HL-60/S4 (cell line): ENCODE data around the gene BTNL2.
"Not testable (repeated sequence)": the region's sequence is repeated elsewhere in the genome, so short reads cannot be mapped to it uniquely, and the experiment has no call there.

Source experiments
- in situ Hi-C: fragments of 300-500 bp; cut with MboI; formaldehyde crosslinking; loops from 2 replicates; pipeline ENCODE4 v1.14.3; 2022; ENCODE audit warnings: low sequenced_read_pairs

Gene BTNL2

GRCh38 chr6:32370505-32370904 lies 36.5 kb downstream of the BTNL2 start:
- in situ Hi-C loops = no loop called here

- in situ Hi-C loops = no loop called here
These were observed 37.3 kb downstream of the BTNL2 start for GRCh38 chr6:32369660-32370059.

DNA sequence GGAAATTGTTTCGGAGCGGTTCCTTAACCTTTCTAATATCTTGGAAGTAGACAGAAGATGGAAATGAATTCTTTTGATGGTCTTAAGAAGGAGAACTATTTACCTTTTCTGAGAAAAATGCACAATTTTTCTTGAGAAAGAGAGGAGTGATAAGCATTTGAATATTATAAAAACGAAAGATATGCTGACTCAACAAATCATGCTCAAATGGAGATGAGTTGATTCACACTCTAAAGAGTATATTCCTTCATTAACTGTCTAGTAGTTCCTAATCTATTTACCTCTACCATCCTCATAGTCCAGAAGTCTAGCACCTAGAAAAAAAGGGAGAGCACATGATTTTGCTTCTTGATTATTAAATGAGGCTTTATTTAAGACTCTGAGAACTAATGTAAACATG lies 39.3 kb downstream of the BTNL2 start:
- in situ Hi-C loops = no loop called here

GRCh38 chr6:32359225-32359624 lies 47.8 kb downstream of the BTNL2 start:
- in situ Hi-C loops = not testable (repeated sequence)

DNA sequence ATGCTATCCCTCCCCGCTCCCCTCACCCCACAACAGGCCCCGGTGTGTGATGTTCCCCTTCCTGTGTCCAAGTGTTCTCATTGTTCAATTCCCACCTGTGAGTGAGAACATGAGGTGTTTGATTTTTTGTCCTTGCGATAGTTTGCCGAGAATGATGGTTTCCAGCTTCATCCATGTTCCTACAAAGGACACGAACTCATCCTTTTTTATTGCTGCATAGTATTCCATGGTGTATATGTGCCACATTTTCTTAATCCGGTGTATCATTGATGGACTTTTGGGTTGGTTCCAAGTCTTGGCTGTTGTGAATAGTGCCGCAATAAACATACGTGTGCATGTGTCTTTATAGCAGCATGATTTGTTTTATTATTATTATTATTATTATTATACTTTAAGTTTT lies 48.4 kb downstream of the BTNL2 start:
- in situ Hi-C loops = not testable (repeated sequence)

- in situ Hi-C loops = no loop called here
These were observed 52.0 kb downstream of the BTNL2 start for GRCh38 chr6:32355018-32355417.

GRCh38 chr6:32353348-32353747 lies 53.6 kb downstream of the BTNL2 start:
- in situ Hi-C loops = no loop called here
